Lung (tissue), 12 donors: ENCODE measurements around the gene MRPS27. TPM values are rescaled to one million over a fixed set of nuclear protein-coding genes. Genes with fewer than 3 reads are reported as not detected.

Experiments
- ATAC-seq: fragments of 200-7000 bp; cut with Tn5 transposase; one replicate; pipeline ENCODE4 v1.9.1; 2020; ENCODE audit warnings: moderate number of reproducible peaks; ENCODE audit not compliant: insufficient read depth, low FRiP score
- DNase-seq, 3 donors: peaks; one replicate each; pipeline ENCODE4 v3.0.0-alpha.2; 2013 to 2017
- H3K27ac ChIP-seq, 2 donors: one replicate each; pipeline ENCODE4 v1.5.1; 2013; ENCODE audit warnings: mild to moderate bottlenecking in 2 of 2, moderate library complexity in 2 of 2, control low read depth in 1 of 2, inconsistent platforms in 1 of 2, low read depth in 1 of 2, low read length in 1 of 2
- H3K27me3 ChIP-seq, 3 donors: one replicate each; pipeline ENCODE4 v1.5.1; 2013; ENCODE audit warnings: low read length in 2 of 3; ENCODE audit not compliant: control insufficient read depth in 3 of 3, insufficient read depth in 3 of 3
- H3K36me3 ChIP-seq, 4 donors: one replicate each; pipeline ENCODE4 v1.5.1; 2013; ENCODE audit warnings: low read length in 4 of 4, mild to moderate bottlenecking in 1 of 4, moderate library complexity in 1 of 4; ENCODE audit not compliant: control insufficient read depth in 4 of 4, insufficient read depth in 4 of 4
- H3K4me1 ChIP-seq, 5 donors: one replicate each; pipeline ENCODE4 v1.5.1; 2013; ENCODE audit warnings: low read length in 5 of 5, mild to moderate bottlenecking in 2 of 5, moderate library complexity in 1 of 5; ENCODE audit not compliant: control insufficient read depth in 5 of 5, insufficient read depth in 5 of 5
- H3K4me3 ChIP-seq: one replicate; pipeline ENCODE4 v1.5.1; 2013; ENCODE audit warnings: mild to moderate bottlenecking, control low read depth, moderate library complexity
- H3K9ac ChIP-seq, 2 donors: one replicate each; pipeline ENCODE4 v1.5.1; 2013; ENCODE audit warnings: low read length in 2 of 2, control low read depth in 1 of 2; ENCODE audit not compliant: insufficient read depth in 1 of 2
- H3K9me3 ChIP-seq, 4 donors: one replicate each; pipeline ENCODE4 v1.5.1; 2013; ENCODE audit warnings: low read length in 3 of 4, mild to moderate bottlenecking in 1 of 4, moderate library complexity in 1 of 4; ENCODE audit not compliant: control insufficient read depth in 4 of 4, insufficient read depth in 3 of 4
- CTCF ChIP-seq: IDR thresholded peaks from 2 replicates; pipeline ENCODE4 v1.5.1; 2012; ENCODE audit warnings: mild to moderate bottlenecking; ENCODE audit errors: control extremely low read depth, extremely low read depth
- WGBS, 2 donors: extraction: QIAGEN DNeasy Blood & Tissue Kit; methylation state at CpG; one replicate each; pipeline ENCODE4 v1.1.7; 2013; 5-methylcytosine and 5-hydroxymethylcytosine counted together
- polyA plus RNA-seq, 2 donors: library from polyadenylated mRNA; stranded (reverse); fragments of 200-250 nt; gene quantifications; one replicate each; pipeline ENCODE4 v1.2.1, GENCODE V29; 2013
- total RNA-seq, 2 donors: library from RNA; depleted of rRNA in 1 of 2; stranded (reverse); fragments of >200 nt in 1 of 2; gene quantifications; one replicate each; pipeline ENCODE4 v1.2.1, GENCODE V29; 2014 to 2021
- donor health status: control.
- donor health status: control.
- donor health status: Bipolar disorder and iron deficiency.
- donor health status: healthy.
- donor health status: DM: yes; HTN: yes; CAD: no.

MRPS27 gene
- total and polyA plus RNA-seq, 4 donors = 18.8 to 84.8 (median 32.7) TPM

GRCh38 chr5:72337159-72337558 lies 17.1 kb upstream of the MRPS27 start:
- TF ChIP-seq CTCF = no peak
- Histone ChIP-seq H3K9me3 (no peaks in the 10 kb centered on the region), H3K27ac (peak overlapping the region in 1 of 2 donors; percentile 21), H3K9ac (no peak overlapping the region), H3K4me1 (no peaks in the 10 kb centered on the region), H3K4me3 (no peak overlapping the region), H3K27me3 (no peaks in the 10 kb centered on the region), H3K36me3 (peaks cover 2 to 33% (median 8%) of the 10 kb centered on the region in 4 donors)
- DNase-seq (no peak), ATAC-seq (no peak)
- 94% methylated on average over 1 of the region's 1 CpG for WGBS, 2 donors

GRCh38 chr5:72330712-72331111 lies 10.7 kb upstream of the MRPS27 start:
- Histone ChIP-seq H3K4me1 (peaks cover 0 to 5% (median 0%) of the 10 kb centered on the region in 5 donors), H3K9ac (no peak overlapping the region), H3K27me3 (no peaks in the 10 kb centered on the region), H3K9me3 (no peaks in the 10 kb centered on the region), H3K27ac (no peak overlapping the region), H3K36me3 (peaks cover 3 to 44% (median 9%) of the 10 kb centered on the region in 4 donors), H3K4me3 (no peak overlapping the region)
- ATAC-seq = no peak
- TF ChIP-seq CTCF = no peak
- 86 to 89% methylated on average over 1 of the region's 1 CpG for WGBS, 2 donors
- no peak for DNase-seq

GRCh38 chr5:72328172-72328571 lies 8.1 kb upstream of the MRPS27 start:
- H3K27me3 ChIP-seq = no peaks in the 10 kb centered on the region
- no peak overlapping the region for H3K9ac ChIP-seq
- H3K36me3 ChIP-seq = peaks cover 7 to 35% (median 10%) of the 10 kb centered on the region in 4 donors
- TF ChIP-seq CTCF = no peak
- DNase-seq (no peak), ATAC-seq (no peak)
- no peak overlapping the region for H3K27ac ChIP-seq
- H3K4me1 ChIP-seq = peaks cover 0 to 8% (median 0%) of the 10 kb centered on the region in 5 donors
- no peak overlapping the region for H3K4me3 ChIP-seq
- no peaks in the 10 kb centered on the region for H3K9me3 ChIP-seq

GRCh38 chr5:72326306-72326649 lies 6.2 kb upstream of the MRPS27 start:
- H3K27me3 ChIP-seq = no peaks in the 10 kb centered on the region
- no peak overlapping the region for H3K27ac ChIP-seq
- H3K4me1 ChIP-seq = peaks cover 0 to 8% (median 0%) of the 10 kb centered on the region in 5 donors
- no peak for ATAC-seq
- 88 to 95% methylated on average over 2 of the region's 2 CpGs for WGBS, 2 donors
- TF ChIP-seq CTCF = no peak
- no peak overlapping the region for H3K9ac ChIP-seq
- no peaks in the 10 kb centered on the region for H3K9me3 ChIP-seq
- no peak overlapping the region for H3K4me3 ChIP-seq
- peaks cover 7 to 32% (median 10%) of the 10 kb centered on the region in 4 donors for H3K36me3 ChIP-seq
- peak in 2 of 3 donors; percentile 8 to 20 for DNase-seq
